ENCODE data around the gene C16orf87.

The C16orf87 gene

DNA sequence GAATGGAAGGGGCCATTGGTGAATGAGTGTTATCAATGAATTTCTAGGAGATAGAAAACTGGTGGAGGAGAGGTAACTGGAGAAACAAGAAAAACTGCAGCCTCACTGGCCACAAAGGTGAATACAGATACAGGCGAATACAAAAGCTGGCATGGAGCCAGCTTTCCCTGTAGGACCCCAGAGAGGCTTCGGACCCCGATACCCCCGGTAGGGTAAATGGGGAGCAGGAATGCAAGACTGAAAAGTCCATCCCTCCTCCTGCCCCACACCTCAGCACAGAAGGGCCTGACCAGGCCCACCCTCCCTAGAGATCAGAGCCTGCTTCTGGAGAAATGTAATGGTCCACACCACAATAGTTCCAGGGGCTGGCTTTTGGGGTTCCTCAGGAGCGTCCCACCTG lies 78.0 kb downstream of the C16orf87 start:
- no peak for DNase-seq

DNA sequence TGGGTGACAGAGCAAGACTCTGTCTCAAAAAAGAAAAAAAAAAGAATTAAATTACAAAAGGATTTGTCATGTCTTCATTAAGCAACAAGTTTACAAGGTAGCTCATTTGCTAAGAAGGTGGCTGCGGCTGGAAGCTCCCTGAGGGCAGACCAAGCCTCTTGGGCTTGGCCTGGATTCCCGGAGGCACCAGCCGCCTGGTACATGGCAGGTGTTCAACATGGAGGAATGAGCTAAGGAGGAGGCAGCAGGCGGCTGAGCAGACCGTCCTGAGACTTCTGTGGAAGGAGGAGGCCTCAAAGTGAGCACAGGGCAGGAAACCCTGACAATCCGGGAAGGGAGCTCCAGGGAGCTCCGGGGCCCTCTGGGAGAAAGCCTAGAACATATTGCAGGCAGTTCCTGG lies 79.6 kb downstream of the C16orf87 start:
- no peak for DNase-seq

DNA sequence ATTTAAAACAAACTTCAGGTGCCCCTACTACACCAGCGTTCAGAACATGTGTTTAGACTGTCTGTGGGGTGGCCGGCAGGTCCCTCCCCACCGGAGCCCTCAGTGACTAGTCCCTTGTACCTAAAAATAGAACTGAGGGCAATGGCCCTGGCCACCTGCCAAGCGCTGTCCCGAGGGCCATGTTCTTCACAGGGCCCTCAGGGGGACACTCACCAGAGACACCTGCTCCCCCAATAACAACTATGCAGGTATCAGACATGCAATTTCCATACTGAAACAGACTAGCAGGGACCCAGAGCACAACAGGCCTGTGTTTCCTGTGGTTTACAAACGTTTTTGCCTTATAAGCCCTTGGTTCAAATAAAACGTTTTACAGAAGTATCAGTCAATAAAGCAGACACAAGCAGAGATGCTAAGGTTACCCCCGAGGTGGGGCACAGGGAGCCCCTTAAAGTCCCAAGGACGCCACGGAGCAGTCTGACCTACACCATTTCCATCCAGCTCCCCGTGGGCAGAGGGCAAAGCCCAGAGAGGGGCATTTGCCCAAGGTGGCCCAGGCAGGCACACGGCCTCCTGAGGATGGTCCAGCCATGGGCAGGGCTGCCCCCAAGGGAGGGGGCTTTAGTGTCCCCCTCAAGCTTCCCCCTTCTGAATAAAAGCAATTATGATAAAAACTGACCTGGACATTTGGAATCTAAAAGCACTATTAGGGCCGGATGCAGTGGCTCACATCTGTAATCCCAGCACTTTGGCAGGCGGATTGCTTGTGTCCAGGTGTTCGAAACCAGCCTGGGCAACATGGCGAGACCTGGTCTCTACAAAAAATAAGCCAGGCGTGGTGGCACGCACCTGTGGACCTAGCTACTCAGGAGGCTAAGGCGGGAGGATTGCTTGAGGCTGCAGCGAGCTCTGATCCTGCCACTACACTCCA lies 81.9 kb downstream of the C16orf87 start:
- peak; percentile 57 for DNase-seq

DNA sequence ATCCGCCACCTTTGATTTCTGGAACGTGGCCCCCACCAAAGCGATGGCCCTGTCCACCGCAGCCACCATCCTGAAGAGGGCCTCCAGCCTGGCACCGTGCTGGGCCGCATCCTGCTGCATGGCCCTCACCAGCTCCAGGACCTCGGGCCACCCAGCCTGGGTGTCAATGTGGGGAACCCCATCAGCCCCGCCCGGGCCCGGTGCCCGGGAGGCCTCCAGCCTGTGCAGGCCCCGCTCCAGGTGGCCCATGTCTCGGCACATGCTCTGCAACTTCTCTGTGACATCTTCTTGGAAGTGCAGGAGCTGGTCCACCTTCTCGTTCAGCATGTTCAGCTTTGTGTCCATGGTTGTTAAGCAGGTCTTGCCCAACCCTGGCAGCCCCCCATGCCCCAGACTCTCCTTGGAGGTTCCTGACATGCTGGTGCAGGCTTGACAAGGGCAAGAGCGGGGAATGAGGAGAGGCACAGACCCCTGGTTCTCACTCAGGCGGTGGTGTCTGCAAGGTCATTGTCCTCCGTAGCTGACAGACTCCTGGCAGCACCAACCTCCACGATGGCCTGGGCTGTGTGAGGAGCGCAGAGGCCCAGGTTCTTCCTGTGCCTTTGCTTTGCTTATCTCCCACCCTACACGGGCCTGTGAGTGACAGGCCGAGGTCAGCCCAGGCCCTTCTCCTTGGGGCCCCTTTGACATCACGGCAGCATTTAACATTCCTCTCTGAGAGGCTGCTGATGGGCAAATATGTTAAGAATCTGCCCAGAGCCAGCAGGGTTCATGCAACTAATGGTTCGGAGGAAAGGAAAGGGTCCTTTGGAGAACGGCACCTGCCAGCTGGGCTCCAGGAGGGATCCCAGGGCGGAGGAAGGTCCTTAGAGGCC lies 83.0 kb downstream of the C16orf87 start, which contains the start of gene MYLK3:
TSS of gene MYLK3 (minus strand) at position 568 of the 875 bp plus-strand sequence. CDS start at position 417, 151 bp downstream.
- DNase-seq: no peak

DNA sequence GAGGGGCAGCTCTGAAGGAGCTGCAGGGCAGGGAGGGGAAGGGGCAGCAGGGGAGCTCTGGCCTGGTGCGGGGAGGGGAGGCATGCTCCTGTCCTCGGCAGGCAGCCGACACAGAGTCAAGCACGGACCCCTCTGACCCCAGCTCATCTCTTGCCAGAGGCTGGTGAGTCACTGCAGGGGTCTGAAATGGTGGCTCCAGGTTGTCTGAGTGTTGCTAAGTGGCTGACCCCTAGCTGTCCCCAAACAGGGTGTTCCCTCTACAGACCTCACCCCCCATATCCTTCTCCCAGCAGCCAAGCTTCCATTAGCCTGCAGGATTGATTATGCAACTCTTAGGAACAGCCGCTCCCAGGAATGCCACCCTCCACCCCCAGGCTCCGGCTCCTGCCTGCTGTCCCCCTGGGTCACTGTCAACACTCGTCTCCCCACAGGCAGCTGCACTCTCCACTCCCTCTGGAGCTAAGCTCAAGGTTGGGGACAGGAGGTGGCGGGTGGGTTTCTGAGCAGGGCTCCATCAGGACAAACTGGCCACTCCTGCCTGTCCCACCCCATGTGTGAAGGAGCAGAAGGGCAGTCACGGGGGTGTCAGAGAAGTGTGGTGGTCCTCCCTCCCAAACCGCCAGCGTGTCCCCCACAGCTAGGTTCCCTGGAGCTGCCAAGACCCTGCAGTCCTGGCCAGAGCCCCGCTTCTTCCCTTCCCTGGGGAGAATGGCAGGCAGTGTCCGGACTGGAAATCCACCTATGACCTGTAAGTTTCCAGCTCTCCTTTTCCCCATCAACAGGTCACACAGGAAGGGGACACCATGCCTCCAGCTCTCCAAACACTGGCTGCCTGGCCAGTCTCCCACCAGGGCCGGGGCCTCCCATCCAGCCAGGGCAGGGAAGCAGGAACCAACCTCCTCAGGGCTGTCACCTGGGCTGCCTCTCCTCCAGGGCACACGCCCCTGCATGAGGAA lies 83.9 kb downstream of the C16orf87 start:
- peak; percentile 42 for DNase-seq
